B cell (primary cell): Measurements from ENCODE around the gene BCOR. TPM values are rescaled to one million over a fixed set of nuclear protein-coding genes. Genes with fewer than 3 reads are reported as not detected.

Source experiments
- ATAC-seq: fragments of 200-7000 bp; cut with Tn5 transposase; one replicate; pipeline ENCODE4 v1.10.0; 2021; ENCODE audit warnings: low read depth, mild to moderate bottlenecking, moderate number of reproducible peaks, moderate library complexity
- CTCF ChIA-PET: fragments of 350-600 bp; sonication (Branson Sonifier 250); formaldehyde crosslinking; loops from one replicate; lab custom pipeline; 2021; ENCODE audit warnings: antibody characterized with exemption, inconsistent platforms; lab: Charles Lee
- POLR2A ChIA-PET: fragments of 350-600 bp; sonication (Branson Sonifier 250); formaldehyde crosslinking; loops from one replicate; lab custom pipeline; 2021; ENCODE audit warnings: antibody characterized with exemption; lab: Charles Lee
- DNase-seq: peaks from one replicate; pipeline ENCODE4 v3.0.0; 2013
- H2AFZ ChIP-seq: 2 replicates; pipeline ENCODE4 v1.6.1; 2012; ENCODE audit warnings: mild to moderate bottlenecking, low read depth, low read length; ENCODE audit not compliant: insufficient read depth, poor library complexity, severe bottlenecking
- H3K27ac ChIP-seq, 2 donors: 1 replicate in 1 of 2; 2 replicates in 1 of 2; pipeline ENCODE4 v1.5.1; 2012 to 2013; ENCODE audit warnings: low read length in 2 of 2, mild to moderate bottlenecking in 2 of 2, moderate library complexity in 1 of 2
- H3K27me3 ChIP-seq, 4 experiments: fragments of 200-600 bp in 1 of 4; sonication (generic) in 1 of 4; replicated peaks in 1 of 4; 1 replicate in 2 of 4; 2 replicates in 2 of 4; pipeline versions ENCODE4 v1.6.1 to v1.7.0; 2013 to 2016; ENCODE audit warnings: low read length in 3 of 4, mild to moderate bottlenecking in 2 of 4, mixed read lengths in 1 of 4, moderate library complexity in 1 of 4; ENCODE audit not compliant: insufficient read depth in 4 of 4, control insufficient read depth in 3 of 4; ENCODE audit errors: control extremely low read depth in 1 of 4
- H3K36me3 ChIP-seq, 2 experiments: replicated peaks in 1 of 2; 1 replicate in 1 of 2; 2 replicates in 1 of 2; pipeline versions ENCODE4 v1.6.1 to v1.7.1; 2013; ENCODE audit warnings: low read length in 1 of 2; ENCODE audit not compliant: insufficient read depth in 2 of 2, control insufficient read depth in 1 of 2; ENCODE audit errors: control extremely low read depth in 1 of 2, extremely low read depth in 1 of 2
- H3K4me1 ChIP-seq, 2 donors: fragments of 200-600 bp in 1 of 2; sonication (generic) in 1 of 2; 1 replicate in 1 of 2; 2 replicates in 1 of 2; pipeline versions ENCODE4 v1.5.1 to v1.6.1; 2013 to 2017; ENCODE audit warnings: low read length in 2 of 2; ENCODE audit not compliant: control insufficient read depth in 2 of 2, insufficient read depth in 2 of 2
- H3K4me2 ChIP-seq: replicated peaks from 2 replicates; pipeline ENCODE3; 2012; ENCODE audit warnings: mild to moderate bottlenecking, low read depth, low read length; ENCODE audit not compliant: poor library complexity, severe bottlenecking
- H3K4me3 ChIP-seq, 5 experiments: fragments of 200-600 bp in 1 of 5; sonication (generic) in 1 of 5; 1 replicate in 3 of 5; 2 replicates in 2 of 5; pipeline versions ENCODE4 v1.5.1 to v1.7.0; 2011 to 2016; ENCODE audit warnings: low read length in 4 of 5, mild to moderate bottlenecking in 4 of 5, low read depth in 2 of 5, control low read depth in 1 of 5, moderate library complexity in 1 of 5; ENCODE audit not compliant: insufficient read depth in 1 of 5; ENCODE audit errors: control extremely low read depth in 1 of 5, extremely low read depth in 1 of 5
- H3K79me2 ChIP-seq: fragments of 200-600 bp; sonication (generic); one replicate; pipeline ENCODE4 v1.6.0; 2016; ENCODE audit warnings: low read length; ENCODE audit not compliant: control insufficient read depth, insufficient read depth
- H3K9ac ChIP-seq: fragments of 200-600 bp; sonication (generic); 2 replicates; pipeline ENCODE4 v1.6.1; 2017; ENCODE audit warnings: mild to moderate bottlenecking, low read length, moderate library complexity
- H3K9me3 ChIP-seq, 3 donors: one replicate each; pipeline versions ENCODE4 v1.6.1 to v1.7.1; 2013; ENCODE audit warnings: low read length in 2 of 3; ENCODE audit not compliant: control insufficient read depth in 2 of 3, insufficient read depth in 1 of 3; ENCODE audit errors: control extremely low read depth in 1 of 3
- H4K20me1 ChIP-seq: 2 replicates; pipeline ENCODE4 v1.6.0; 2012; ENCODE audit warnings: mild to moderate bottlenecking, low read length; ENCODE audit not compliant: insufficient read depth, control insufficient read depth, poor library complexity, severe bottlenecking
- H3K27ac Mint-ChIP-seq: one replicate; pipeline ENCODE4 v1.8.0; 2021; ENCODE audit warnings: mixed read lengths
- H3K27me3 Mint-ChIP-seq: one replicate; pipeline ENCODE4 v1.8.0; 2021; ENCODE audit warnings: mixed read lengths
- H3K4me1 Mint-ChIP-seq: one replicate; pipeline ENCODE4 v1.8.0; 2021; ENCODE audit warnings: mixed read lengths
- H3K4me3 Mint-ChIP-seq: one replicate; pipeline ENCODE4 v1.8.0; 2021; ENCODE audit warnings: mixed read lengths
- H3K9me3 Mint-ChIP-seq: one replicate; pipeline ENCODE4 v1.8.0; 2022; ENCODE audit warnings: mixed read lengths; ENCODE audit not compliant: insufficient read depth
- CTCF ChIP-seq: fragments of 200-600 bp; IDR thresholded peaks from one replicate; pipeline ENCODE4 v1.8.0; 2022; ENCODE audit warnings: antibody characterized with exemption, mild to moderate bottlenecking
- EZH2 ChIP-seq: IDR thresholded peaks from 2 replicates; pipeline ENCODE4 v1.6.1; 2012; ENCODE audit warnings: borderline replicate concordance, low read depth, mild to moderate bottlenecking, moderate library complexity, low read length; ENCODE audit not compliant: insufficient read depth, poor library complexity, severe bottlenecking
- whole genome bisulfite sequencing: methylation state at CpG from one replicate; pipeline ENCODE4 v1.1.5; 2013; ENCODE audit warnings: missing lambda C conversion rate; ENCODE audit not compliant: insufficient coverage; 5-methylcytosine and 5-hydroxymethylcytosine counted together
- intact Hi-C: fragments of 100-400 bp; cut with micrococcal nuclease; formaldehyde crosslinking; loops from one replicate; pipeline ENCODE4 v1.10.0; 2022
- polyA plus RNA-seq: library from polyadenylated mRNA; depleted of rRNA; stranded (reverse); fragments of >200 nt; gene quantifications from 2 replicates; pipeline ENCODE4 v1.2.3, GENCODE V29; 2012
- total RNA-seq, 2 donors: library from RNA; stranded (reverse); fragments of 120-200 nt in 1 of 2; gene quantifications; 1 replicate in 1 of 2; 2 replicates in 1 of 2; pipeline versions ENCODE4 v1.2.3 to v1.2.4, GENCODE V29; 2013 to 2022

The BCOR gene
- total and polyA plus RNA-seq, 2 donors (not counting 1 experiment from before 2014, with no cell fraction given): 19.0 to 65.3 TPM

DNA sequence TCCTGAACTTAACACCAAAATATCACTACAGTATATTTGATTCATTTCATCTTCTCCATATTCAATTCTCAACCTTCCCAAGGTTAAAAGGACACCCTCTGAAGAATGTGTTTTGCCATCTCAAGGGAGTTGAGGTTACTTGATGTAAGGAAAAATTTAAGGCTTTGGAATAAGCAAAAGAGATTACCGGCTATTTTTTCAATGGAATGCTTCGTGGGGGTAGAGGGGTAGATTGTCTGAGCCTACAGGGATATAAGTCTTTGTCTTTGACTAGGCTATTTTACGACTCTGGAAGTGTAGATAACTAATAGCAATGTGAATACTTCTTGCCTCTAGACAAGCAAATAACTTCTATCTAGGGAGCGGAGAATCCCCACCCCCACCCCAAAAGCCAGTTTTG, 78.2 kb downstream of the BCOR start:
- H3K9me3 ChIP-seq: peaks cover 0 to 9% (median 0%) of the 10 kb centered on the region in 3 donors
- 100% methylated on average over 1 of the region's 4 CpGs for WGBS
- H3K4me1 ChIP-seq: no peaks in the 10 kb centered on the region
- intact Hi-C loops: no loop called here
- H2AFZ ChIP-seq: no peak overlapping the region
- H3K27ac ChIP-seq: no peak overlapping the region
- CTCF ChIA-PET: no interaction called here
- no peak overlapping the region for H3K4me3 Mint-ChIP-seq
- TF ChIP-seq EZH2 (no peak), CTCF (no peak)
- H3K79me2 ChIP-seq: no peaks in the 10 kb centered on the region
- POLR2A ChIA-PET: no interaction called here
- H3K27me3 Mint-ChIP-seq: no peaks in the 10 kb centered on the region
- no peak overlapping the region for H3K4me2 ChIP-seq
- DNase-seq (no peak), ATAC-seq (no peak)
- H3K27me3 ChIP-seq: no peaks in the 10 kb centered on the region
- no peak overlapping the region for H3K4me3 ChIP-seq
- peaks cover 6% of the 10 kb centered on the region for H3K4me1 Mint-ChIP-seq
- no peaks in the 10 kb centered on the region for H4K20me1 ChIP-seq
- H3K36me3 ChIP-seq: no peaks in the 10 kb centered on the region
- no peak overlapping the region for H3K9ac ChIP-seq
- no peaks in the 10 kb centered on the region for H3K9me3 Mint-ChIP-seq
- no peak overlapping the region for H3K27ac Mint-ChIP-seq

- Histone ChIP-seq H3K4me2 (no peak overlapping the region), H3K4me3 (no peak overlapping the region), H2AFZ (no peak overlapping the region), H3K9ac (no peak overlapping the region), H3K27ac (no peak overlapping the region), H4K20me1 (no peaks in the 10 kb centered on the region), H3K4me1 (peaks cover under 1 to 9% of the 10 kb centered on the region in 2 donors), H3K27me3 (no peaks in the 10 kb centered on the region), H3K79me2 (no peaks in the 10 kb centered on the region), H3K36me3 (no peaks in the 10 kb centered on the region), H3K9me3 (peaks cover 0 to 9% (median 0%) of the 10 kb centered on the region in 3 donors)
- DNase-seq (no peak), ATAC-seq (no peak)
- no CpG with 5 or more reads among the region's 5 CpGs for WGBS
- Mint-ChIP-seq H3K27me3 (no peaks in the 10 kb centered on the region), H3K4me3 (no peak overlapping the region), H3K27ac (no peak overlapping the region), H3K4me1 (peaks cover 6% of the 10 kb centered on the region), H3K9me3 (no peaks in the 10 kb centered on the region)
- intact Hi-C loops: no loop called here
- POLR2A ChIA-PET: no interaction called here
- TF ChIP-seq CTCF (no peak), EZH2 (no peak)
- CTCF ChIA-PET: no interaction called here
Measured at GRCh38 chrX:40018041-40018440, 79.7 kb downstream of the BCOR start.
